ENCODE data around the gene MIF4GD. TPM values are rescaled to one million over a fixed set of nuclear protein-coding genes. Genes with fewer than 3 reads are reported as not detected.
A peak's percentile ranks its signal among the peaks of the same experiment; 100 is the strongest.

MIF4GD gene
- total RNA-seq, 4 donors from 2014 or later: 24.2 to 44.1 (median 30.6) TPM

DNA sequence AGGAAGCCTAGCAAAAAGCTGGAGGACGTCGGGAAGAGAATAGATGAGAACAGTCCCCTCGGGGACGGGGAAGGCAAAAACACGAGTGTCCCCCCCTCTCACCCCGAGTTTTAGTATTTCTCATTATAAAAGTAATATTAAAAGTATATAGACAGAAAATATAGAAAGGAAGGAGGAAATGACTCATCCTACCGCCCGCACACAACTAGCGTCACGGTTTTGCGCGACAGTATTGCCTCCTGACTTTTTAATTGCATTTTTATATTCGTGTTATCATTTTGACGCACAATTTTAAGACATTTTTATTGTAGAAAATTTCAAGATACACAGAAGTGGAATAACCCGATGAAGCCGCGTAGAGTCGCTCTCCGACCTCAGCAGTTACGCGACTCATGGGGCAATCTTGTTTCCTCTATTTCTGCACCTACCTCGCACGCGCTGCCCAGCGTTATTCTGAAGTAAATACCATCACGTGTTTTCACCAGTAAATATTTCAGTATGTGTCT, 18.9 kb upstream of the MIF4GD start:
- H3K36me3 ChIP-seq: peaks cover 9% of the 10 kb centered on the region
- no peaks in the 10 kb centered on the region for H3K9me3 ChIP-seq
- peak overlapping the region; percentile 95 for H3K27ac ChIP-seq
- WGBS: 7% methylated on average over 26 of the region's 26 CpGs
- DNase-seq (ENCODE audit: low spot score in 2 of 2): peak in 1 of 2 donors; percentile 87
- H3K27me3 ChIP-seq: no peaks in the 10 kb centered on the region
- H3K4me3 ChIP-seq: peak overlapping the region; percentile 85
- H3K4me1 ChIP-seq: peaks cover 10% of the 10 kb centered on the region
- TF ChIP-seq EP300 (IDR thresholded peaks at IDR 0.05) (no peak), POLR2AphosphoS5 (IDR thresholded peaks at IDR 0.05) (no peak), POLR2A (IDR thresholded peaks at IDR 0.05) (no peak)
- TF ChIP-seq, protein P1, sequence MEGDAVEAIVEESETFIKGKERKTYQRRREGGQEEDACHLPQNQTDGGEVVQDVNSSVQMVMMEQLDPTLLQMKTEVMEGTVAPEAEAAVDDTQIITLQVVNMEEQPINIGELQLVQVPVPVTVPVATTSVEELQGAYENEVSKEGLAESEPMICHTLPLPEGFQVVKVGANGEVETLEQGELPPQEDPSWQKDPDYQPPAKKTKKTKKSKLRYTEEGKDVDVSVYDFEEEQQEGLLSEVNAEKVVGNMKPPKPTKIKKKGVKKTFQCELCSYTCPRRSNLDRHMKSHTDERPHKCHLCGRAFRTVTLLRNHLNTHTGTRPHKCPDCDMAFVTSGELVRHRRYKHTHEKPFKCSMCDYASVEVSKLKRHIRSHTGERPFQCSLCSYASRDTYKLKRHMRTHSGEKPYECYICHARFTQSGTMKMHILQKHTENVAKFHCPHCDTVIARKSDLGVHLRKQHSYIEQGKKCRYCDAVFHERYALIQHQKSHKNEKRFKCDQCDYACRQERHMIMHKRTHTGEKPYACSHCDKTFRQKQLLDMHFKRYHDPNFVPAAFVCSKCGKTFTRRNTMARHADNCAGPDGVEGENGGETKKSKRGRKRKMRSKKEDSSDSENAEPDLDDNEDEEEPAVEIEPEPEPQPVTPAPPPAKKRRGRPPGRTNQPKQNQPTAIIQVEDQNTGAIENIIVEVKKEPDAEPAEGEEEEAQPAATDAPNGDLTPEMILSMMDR (IDR thresholded peaks at IDR 0.05): no peak

DNA sequence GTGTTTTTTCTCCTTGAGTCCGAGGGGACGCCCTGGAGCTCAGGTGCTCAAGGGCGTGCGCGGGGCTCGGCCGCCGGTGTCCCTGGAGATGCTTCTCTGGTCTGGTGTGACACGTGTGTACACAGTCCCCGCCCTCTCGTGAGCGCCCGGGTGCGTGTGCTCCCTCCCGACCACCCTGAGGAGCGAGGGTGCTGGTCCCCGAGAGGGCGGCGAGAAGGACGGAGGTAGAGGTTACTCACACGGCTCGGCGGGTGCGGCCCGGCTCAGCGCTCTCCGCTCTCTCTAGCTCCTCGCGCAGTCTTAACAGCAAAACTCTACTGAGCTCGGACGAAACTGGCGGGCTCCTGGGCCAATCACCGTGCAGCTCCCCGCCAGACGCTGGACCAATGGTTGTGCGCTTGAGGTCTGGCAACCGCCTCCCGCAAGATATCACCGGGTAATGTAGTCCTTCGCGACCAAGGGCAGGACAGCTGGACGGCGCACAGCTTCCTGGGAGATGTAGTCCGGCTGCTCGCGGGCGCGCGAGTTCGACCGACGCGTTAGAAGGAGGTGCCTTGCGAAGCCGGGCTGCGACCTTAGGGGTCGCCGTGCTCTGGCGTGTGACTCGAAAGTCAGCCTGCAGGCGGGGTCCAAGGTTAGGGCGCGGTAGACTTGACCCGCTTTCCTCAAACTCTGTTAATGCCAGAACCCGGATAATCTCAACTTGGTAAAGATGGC, 18.2 kb upstream of the MIF4GD start, which contains the start of gene SLC25A19:
Gene SLC25A19 (minus strand): TSS at position 319 of the 717 bp plus-strand sequence. CDS start 2,669 bp downstream, outside the sequence.
- peak; percentile 99 for DNase-seq (ENCODE audit: low spot score in 2 of 2)
- no peaks in the 10 kb centered on the region for H3K27me3 ChIP-seq
- peaks cover 11% of the 10 kb centered on the region for H3K36me3 ChIP-seq
- no peaks in the 10 kb centered on the region for H3K9me3 ChIP-seq
- peak within 1 kb of the TSS; percentile 85 for H3K4me3 ChIP-seq
- TF ChIP-seq, protein P1 (IDR thresholded peaks at IDR 0.05): no peak
- peak in 2 of 3 donors; percentile 23 to 82 for TF ChIP-seq POLR2AphosphoS5 (IDR thresholded peaks at IDR 0.05)
- TF ChIP-seq POLR2A (IDR thresholded peaks at IDR 0.05): peak in 1 of 2 donors; percentile 82
- TF ChIP-seq EP300 (IDR thresholded peaks at IDR 0.05): no peak
- 0% methylated on average over 39 of the region's 65 CpGs for WGBS
- peak within 1 kb of the TSS; percentile 95 for H3K27ac ChIP-seq
- H3K4me1 ChIP-seq: peaks cover 10% of the 10 kb centered on the region

DNA sequence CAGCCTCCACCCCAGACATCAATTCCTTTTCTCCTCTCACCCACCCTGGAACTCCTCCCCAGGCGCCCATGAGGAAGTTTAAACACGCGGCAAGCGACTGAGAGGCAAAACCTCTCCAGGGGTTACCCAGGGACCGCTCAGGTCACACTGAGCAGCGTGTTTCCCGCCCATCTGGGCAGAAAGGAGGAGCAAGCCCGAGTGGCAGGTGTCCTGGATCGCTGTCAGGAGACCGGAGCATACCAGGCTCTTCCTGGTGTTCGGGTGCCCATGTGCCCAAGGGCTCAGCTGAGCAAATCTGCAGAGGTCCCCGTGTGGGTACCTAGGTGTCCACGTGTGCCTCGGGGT, 17.7 kb upstream of the MIF4GD start:
- no peaks in the 10 kb centered on the region for H3K27me3 ChIP-seq
- H3K36me3 ChIP-seq: peaks cover 11% of the 10 kb centered on the region
- no peaks in the 10 kb centered on the region for H3K9me3 ChIP-seq
- no peak for DNase-seq (ENCODE audit: low spot score in 2 of 2)
- H3K4me3 ChIP-seq: peak overlapping the region; percentile 85
- H3K4me1 ChIP-seq: peaks cover 10% of the 10 kb centered on the region
- 0% methylated on average over 4 of the region's 14 CpGs for WGBS
- TF ChIP-seq, protein P1 (IDR thresholded peaks at IDR 0.05): no peak
- TF ChIP-seq EP300 (IDR thresholded peaks at IDR 0.05) (no peak), POLR2A (IDR thresholded peaks at IDR 0.05) (no peak), POLR2AphosphoS5 (IDR thresholded peaks at IDR 0.05) (no peak)
- peak overlapping the region; percentile 95 for H3K27ac ChIP-seq

DNA sequence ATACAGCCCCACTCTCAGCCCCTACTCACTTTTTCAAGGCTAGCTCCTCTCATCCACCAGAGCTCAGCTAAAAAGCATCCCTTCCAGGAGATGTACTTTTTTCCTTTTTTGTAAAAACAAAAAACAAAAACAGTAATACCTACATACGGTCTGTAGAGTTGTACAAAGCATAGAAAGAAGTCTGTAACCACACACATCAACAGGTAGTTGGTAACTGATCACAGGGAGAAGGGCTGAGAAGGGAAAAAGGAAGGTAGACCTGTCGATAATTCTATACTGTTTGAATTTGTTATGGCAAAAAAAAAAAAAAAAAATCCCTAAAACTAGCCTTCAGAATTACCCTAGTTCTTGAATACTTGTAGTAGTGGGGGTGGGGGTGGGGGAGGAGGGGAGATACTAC, 17.3 kb upstream of the MIF4GD start:
- Histone ChIP-seq H3K9me3 (no peaks in the 10 kb centered on the region), H3K27me3 (no peaks in the 10 kb centered on the region), H3K4me1 (peaks cover 10% of the 10 kb centered on the region), H3K27ac (no peak overlapping the region), H3K4me3 (peak overlapping the region; percentile 85), H3K36me3 (peaks cover 14% of the 10 kb centered on the region)
- WGBS: 16% methylated on average over 2 of the region's 2 CpGs
- DNase-seq (ENCODE audit: low spot score in 2 of 2): no peak
- TF ChIP-seq POLR2A (IDR thresholded peaks at IDR 0.05): no peak
- TF ChIP-seq EP300 (IDR thresholded peaks at IDR 0.05): no peak
- TF ChIP-seq, protein P1 (IDR thresholded peaks at IDR 0.05): no peak
- TF ChIP-seq POLR2AphosphoS5 (IDR thresholded peaks at IDR 0.05): no peak

DNA sequence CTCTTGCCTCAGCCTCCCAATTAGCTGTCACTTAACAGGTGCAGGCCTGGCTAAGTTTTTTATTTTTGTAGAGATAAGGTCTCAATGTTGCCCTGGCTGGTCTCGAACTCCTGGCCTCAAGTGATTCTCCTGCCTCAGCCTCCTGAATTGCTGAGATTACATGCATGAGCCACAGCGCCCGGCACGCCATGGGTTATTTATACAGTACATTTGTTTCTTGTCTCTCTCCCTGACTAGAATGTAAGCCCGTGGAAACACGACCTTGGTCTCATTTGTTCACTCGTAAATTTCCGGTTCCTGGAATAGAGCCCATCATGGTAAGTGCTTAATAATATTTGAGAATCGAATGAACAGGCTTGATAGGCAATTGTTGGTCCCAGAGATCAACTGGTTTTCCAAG, 16.2 kb upstream of the MIF4GD start:
- no peak overlapping the region for H3K4me3 ChIP-seq
- H3K36me3 ChIP-seq: peaks cover 21% of the 10 kb centered on the region
- no peaks in the 10 kb centered on the region for H3K27me3 ChIP-seq
- no peak for DNase-seq (ENCODE audit: low spot score in 2 of 2)
- WGBS: 80% methylated on average over 9 of the region's 9 CpGs
- peaks cover 10% of the 10 kb centered on the region for H3K4me1 ChIP-seq
- TF ChIP-seq EP300 (IDR thresholded peaks at IDR 0.05): no peak
- TF ChIP-seq POLR2A (IDR thresholded peaks at IDR 0.05): no peak
- TF ChIP-seq POLR2AphosphoS5 (IDR thresholded peaks at IDR 0.05): no peak
- TF ChIP-seq, protein P1 (IDR thresholded peaks at IDR 0.05): no peak
- no peak overlapping the region for H3K27ac ChIP-seq
- H3K9me3 ChIP-seq: no peaks in the 10 kb centered on the region
